Measurements from ENCODE around the gene SRSF6. TPM values are rescaled to one million over a fixed set of nuclear protein-coding genes. Genes with fewer than 3 reads are reported as not detected.
A peak's percentile ranks its signal among the peaks of the same experiment; 100 is the strongest.

Gene SRSF6
- total RNA-seq, 1 experiment from 2014 or later = 202 TPM

GRCh38 chr20:43461894-43462659, 4.4 kb downstream of the SRSF6 start:
- H3K4me3 Mint-ChIP-seq (ENCODE audit: low read depth, unreplicated experiment) = no peak overlapping the region
- peaks cover 18% of the 10 kb centered on the region for H3K4me1 Mint-ChIP-seq (ENCODE audit: low read depth, unreplicated experiment)
- H3K36me3 Mint-ChIP-seq (ENCODE audit: insufficient read depth, unreplicated experiment) = peaks cover 99% of the 10 kb centered on the region
- no peak for TF ChIP-seq CTCF (IDR thresholded peaks at IDR 0.05; ENCODE audit: unreplicated experiment)
- no peak overlapping the region for H3K27ac Mint-ChIP-seq (ENCODE audit: unreplicated experiment)
- no peak for DNase-seq
- CTCF ChIA-PET = interaction anchor here (0.7 kb wide), 1 partner anchor 500 kb away, joined by 3 read pairs; no protein-coding TSS in a partner anchor
- intact Hi-C loops (cut with micrococcal nuclease; ENCODE audit: unreplicated experiment) = no loop called here
- H3K9me3 Mint-ChIP-seq (ENCODE audit: low read depth, unreplicated experiment) = no peaks in the 10 kb centered on the region
- BruUV-seq (replicated peaks) = no TSS peak
- no peaks in the 10 kb centered on the region for H3K27me3 Mint-ChIP-seq (ENCODE audit: unreplicated experiment)

GRCh38 chr20:43462660-43463526, 5.2 kb downstream of the SRSF6 start:
- Mint-ChIP-seq H3K27ac (ENCODE audit: unreplicated experiment) (peak overlapping the region; percentile 42), H3K27me3 (ENCODE audit: unreplicated experiment) (no peaks in the 10 kb centered on the region), H3K9me3 (ENCODE audit: low read depth, unreplicated experiment) (no peaks in the 10 kb centered on the region), H3K4me1 (ENCODE audit: low read depth, unreplicated experiment) (peaks cover 16% of the 10 kb centered on the region), H3K36me3 (ENCODE audit: insufficient read depth, unreplicated experiment) (peaks cover 98% of the 10 kb centered on the region), H3K4me3 (ENCODE audit: low read depth, unreplicated experiment) (no peak overlapping the region)
- no peak for DNase-seq
- CTCF ChIA-PET = no interaction called here
- no peak for TF ChIP-seq CTCF (IDR thresholded peaks at IDR 0.05; ENCODE audit: unreplicated experiment)
- no TSS peak for BruUV-seq (replicated peaks)
- intact Hi-C loops (cut with micrococcal nuclease; ENCODE audit: unreplicated experiment) = no loop called here

- CTCF ChIA-PET = no interaction called here
- no TSS peak for BruUV-seq (replicated peaks)
- H3K4me1 Mint-ChIP-seq (ENCODE audit: low read depth, unreplicated experiment) = peaks cover 16% of the 10 kb centered on the region
- H3K36me3 Mint-ChIP-seq (ENCODE audit: insufficient read depth, unreplicated experiment) = peaks cover 90% of the 10 kb centered on the region
- H3K27me3 Mint-ChIP-seq (ENCODE audit: unreplicated experiment) = no peaks in the 10 kb centered on the region
- no peaks in the 10 kb centered on the region for H3K9me3 Mint-ChIP-seq (ENCODE audit: low read depth, unreplicated experiment)
- no peak for TF ChIP-seq CTCF (IDR thresholded peaks at IDR 0.05; ENCODE audit: unreplicated experiment)
- no peak for DNase-seq
- peak overlapping the region; percentile 42 for H3K27ac Mint-ChIP-seq (ENCODE audit: unreplicated experiment)
- intact Hi-C loops (cut with micrococcal nuclease; ENCODE audit: unreplicated experiment) = no loop called here
- no peak overlapping the region for H3K4me3 Mint-ChIP-seq (ENCODE audit: low read depth, unreplicated experiment)
Measured at GRCh38 chr20:43463527-43464218, 6.0 kb downstream of the SRSF6 start.

- Mint-ChIP-seq H3K27ac (ENCODE audit: unreplicated experiment) (no peak overlapping the region), H3K9me3 (ENCODE audit: low read depth, unreplicated experiment) (no peaks in the 10 kb centered on the region), H3K4me1 (ENCODE audit: low read depth, unreplicated experiment) (peaks cover 16% of the 10 kb centered on the region), H3K27me3 (ENCODE audit: unreplicated experiment) (no peaks in the 10 kb centered on the region), H3K36me3 (ENCODE audit: insufficient read depth, unreplicated experiment) (peaks cover 87% of the 10 kb centered on the region), H3K4me3 (ENCODE audit: low read depth, unreplicated experiment) (no peak overlapping the region)
- intact Hi-C loops (cut with micrococcal nuclease; ENCODE audit: unreplicated experiment) = no loop called here
- no peak for DNase-seq
- TF ChIP-seq CTCF (IDR thresholded peaks at IDR 0.05; ENCODE audit: unreplicated experiment) = no peak
- CTCF ChIA-PET = no interaction called here
- BruUV-seq (replicated peaks) = no TSS peak
Measured at GRCh38 chr20:43464219-43464790, 6.6 kb downstream of the SRSF6 start.

Measured in Calu3 (cell line).